LoVo (cell line): ENCODE measurements around the gene MSS51.
"Not testable (repeated sequence)": the region's sequence is repeated elsewhere in the genome, so short reads cannot be mapped to it uniquely, and the experiment has no call there.

Experiments used
- DNase-seq: peaks from one replicate; pipeline ENCODE4 v3.0.0-alpha.2; 2016; ENCODE audit warnings: low spot score

MSS51 gene

DNA sequence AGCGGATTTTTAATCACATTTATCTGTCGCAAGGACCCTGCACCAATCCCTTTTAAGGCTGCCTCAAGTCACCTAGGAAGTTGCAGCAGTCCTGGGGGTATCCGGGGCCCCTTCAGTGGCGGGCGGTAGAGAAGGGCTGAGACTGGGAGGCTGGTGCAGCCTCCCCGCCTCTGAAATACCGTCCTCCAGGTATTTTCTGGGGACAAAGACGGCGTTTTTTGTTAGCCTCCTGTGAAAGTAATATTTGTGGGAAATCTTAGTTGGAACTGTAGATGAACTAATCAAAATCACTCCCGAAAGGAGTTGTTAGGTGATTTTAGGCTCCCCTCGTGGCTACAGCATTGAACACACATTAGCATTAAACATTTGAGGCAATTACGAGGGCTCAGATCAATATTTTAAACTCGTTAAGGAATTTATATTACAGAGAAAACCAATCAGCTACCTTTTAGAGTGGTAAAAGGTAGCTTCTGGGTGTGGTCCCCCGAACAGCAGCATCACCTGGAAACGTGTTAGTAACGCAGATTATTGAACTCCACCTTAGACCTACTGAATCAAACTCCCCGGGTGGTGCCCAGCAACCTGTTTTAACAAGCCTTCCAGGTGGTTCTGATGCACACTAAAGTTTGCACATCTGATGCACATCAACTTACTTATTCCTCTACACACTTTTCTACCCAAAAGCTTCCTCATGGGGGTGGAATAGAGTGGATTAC, 19.0 kb downstream of the MSS51 start:
- peak; percentile 31 for DNase-seq

DNA sequence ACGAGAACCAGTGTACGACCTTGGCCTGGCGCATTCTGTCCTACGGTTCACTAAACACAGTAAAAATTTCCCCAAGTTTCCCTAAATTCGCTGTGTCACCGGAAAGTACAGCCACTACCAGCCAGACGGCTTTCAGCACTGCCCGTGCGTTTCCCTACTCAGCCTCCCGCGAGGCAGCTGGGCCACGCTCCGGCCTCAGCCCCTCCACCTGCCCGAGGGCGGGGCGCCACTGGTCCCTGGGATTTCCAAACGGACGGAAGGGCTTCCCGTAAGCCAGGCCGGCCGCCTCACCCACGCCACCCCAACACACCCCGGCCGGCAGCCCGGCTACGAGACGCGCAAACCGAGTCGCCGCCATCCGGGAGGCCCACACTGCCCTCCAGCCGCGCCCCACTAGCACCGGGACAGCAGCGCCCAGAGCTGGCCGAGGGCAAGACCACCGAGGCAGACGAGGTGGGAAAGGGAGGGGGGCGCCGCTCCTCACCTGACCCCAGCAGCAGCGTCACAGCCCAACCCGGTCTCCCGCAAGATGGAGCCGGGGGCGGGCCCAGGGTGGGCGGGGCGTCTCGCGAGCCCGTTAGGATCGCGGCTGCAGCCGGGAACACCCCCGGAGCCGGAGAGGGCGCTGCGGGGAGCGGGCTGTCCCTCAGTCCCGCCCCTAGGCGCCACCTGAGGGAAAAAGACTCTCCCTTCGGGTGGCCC, 19.7 kb downstream of the MSS51 start, which contains the start of gene ANXA7:
ANXA7 (minus strand) TSS at position 531 of the 702 bp plus-strand sequence. CDS start 13,202 bp downstream, outside the sequence.
- peak; percentile 94 for DNase-seq

DNA sequence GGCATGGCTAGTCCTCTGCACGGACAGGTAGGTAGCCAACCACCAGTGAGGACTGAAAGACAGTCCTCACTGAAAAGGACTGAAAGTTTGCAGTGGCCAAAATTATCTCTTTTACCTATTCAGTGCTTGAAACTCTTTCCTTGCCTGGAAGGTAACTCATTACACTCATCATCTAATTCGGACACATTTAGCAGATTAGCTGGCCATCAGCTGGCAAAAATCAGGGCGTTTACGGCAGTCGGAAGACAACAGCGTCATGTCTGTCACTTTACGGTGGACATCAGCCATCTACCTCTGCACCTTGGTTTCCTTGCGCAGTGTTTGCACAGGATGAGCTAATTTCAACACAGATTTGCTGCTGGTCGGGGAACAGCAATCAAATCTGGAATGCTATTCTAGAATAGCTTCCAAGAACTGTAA, 20.2 kb downstream of the MSS51 start:
- DNase-seq: peak; percentile 54

DNA sequence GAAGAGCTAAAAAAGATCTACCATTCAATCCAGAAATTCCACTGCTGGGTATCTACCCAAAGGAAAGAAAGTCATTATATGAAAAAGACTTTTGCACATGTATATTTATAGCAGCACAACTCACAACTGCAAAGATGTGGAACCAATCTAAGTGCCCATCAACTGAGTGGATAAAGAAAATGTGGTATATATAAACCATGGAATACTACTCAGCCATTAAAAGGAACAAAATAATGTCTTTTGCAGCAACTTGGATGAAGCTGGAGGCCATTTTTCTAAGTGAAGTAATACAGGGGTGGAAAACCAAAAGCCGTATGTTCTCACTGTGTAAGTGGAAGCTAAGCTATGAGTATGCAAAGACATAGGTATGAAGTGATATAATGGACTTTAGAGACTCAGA, 22.5 kb downstream of the MSS51 start:
- DNase-seq: no peak

DNA sequence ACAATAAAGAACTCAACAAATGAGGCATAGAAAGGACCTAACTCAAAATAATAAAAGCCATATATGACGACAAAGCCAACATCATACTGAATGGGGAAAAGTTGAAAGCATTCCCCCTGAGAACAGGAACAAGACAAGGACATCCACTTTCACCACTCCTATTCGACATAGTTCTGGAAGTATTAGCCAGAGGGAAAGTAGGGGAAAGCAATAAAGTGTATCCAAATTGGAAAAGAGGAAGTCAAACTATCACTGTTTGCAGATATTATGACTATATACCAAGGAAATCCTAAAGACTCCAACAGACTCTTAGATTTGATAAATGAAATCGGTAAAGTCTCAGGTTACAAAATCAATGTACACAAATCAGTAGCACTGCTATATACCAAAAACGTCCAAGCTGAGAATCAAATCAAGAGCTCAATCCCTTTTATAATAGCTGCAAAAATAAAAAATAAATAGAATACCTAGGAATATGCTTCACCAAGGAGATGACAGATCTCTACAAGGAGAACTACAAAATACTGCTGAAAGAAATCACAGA, 24.3 kb downstream of the MSS51 start:
- DNase-seq: no peak

DNA sequence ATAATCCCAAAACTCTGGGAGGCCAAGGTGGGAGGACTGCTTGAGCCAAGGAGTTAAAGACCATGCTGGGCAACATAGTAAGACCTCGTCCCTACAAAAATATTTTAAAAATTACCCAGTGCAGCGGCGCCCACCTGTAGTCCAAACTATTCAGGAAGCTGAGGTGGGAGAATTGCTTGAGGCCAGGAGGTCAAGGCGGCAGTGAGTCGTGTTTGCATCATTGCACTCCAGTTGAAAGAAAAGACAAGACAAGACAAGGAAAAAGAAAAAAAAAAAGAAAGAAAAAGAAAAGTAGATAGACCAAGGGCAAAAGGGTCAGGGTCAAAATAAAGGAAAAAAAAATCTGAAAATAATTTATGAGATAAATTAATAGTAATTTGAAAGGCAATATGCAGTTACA, 25.3 kb downstream of the MSS51 start:
- no peak for DNase-seq

DNA sequence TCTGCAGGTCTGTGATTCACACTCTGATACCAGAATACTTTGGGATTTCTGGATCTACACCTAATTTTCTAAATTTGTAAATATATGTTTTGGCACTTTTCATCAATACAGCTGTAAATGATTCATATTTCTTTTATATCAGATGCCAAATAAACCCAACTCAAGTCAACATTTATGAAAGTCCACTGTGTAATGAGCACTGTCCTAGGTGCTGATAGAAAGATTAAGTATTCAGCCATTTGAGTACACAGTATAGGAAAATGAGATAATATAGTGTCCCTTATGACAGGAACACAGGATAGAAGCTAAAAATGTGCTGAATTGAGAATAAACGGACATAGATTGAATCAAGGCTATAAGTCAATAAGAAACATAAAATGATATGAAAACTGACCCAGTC, 25.9 kb downstream of the MSS51 start:
- no peak for DNase-seq

DNA sequence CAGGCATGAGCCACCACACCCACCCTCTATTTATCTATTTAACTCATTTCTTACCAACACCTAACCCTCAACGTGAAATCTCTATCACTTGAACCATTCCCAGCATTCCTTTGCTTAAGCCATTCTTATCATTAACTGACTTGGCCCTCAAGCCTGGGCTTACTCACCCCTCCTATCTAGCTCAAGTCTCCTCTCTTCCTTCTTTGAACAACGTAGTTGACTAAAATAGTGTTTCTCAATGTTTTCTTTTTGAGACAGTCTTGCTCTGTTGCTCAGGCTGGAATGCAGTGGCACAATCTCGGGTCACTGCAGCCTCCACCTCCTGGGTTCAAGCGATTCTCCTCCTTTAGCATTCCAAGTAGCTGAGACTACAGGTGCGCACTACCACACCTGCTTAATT, 26.5 kb downstream of the MSS51 start:
- DNase-seq: no peak

DNA sequence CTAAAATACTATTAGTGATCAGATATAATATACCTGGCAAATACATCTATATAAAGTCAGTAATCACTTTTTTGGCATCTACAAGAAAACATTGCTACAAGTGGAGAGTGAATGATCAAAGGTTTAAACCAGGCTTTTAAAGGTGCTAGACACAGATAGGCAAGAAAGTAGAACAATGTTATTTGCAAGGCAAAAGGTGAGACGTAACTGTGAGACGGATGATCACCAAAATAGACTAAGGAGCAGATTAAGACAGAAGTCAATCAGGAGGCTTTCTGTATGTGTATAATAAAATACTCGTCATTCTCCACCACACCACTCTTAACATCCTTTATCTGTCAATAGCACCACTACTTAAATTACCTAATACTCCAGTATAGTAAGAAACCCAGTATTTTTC, 27.8 kb downstream of the MSS51 start:
- no peak for DNase-seq

DNA sequence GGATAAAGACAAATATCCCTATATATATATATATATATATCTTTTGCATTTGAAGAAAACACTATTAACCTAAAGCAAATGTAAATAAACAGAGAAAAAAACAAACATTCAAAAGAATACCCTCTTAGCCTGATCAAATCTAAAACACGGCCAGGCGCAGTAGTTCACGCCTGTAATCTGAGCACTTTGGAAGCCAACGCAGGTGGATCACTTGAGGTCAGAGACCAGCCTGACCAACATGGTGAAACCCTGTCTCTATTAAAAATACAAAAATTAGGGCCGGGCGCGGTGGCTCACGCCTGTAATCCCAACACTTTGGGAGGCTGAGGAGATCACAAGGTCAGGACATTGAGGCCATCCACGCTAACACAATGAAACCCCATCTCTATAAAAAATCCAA, 28.7 kb downstream of the MSS51 start:
- no peak for DNase-seq

DNA sequence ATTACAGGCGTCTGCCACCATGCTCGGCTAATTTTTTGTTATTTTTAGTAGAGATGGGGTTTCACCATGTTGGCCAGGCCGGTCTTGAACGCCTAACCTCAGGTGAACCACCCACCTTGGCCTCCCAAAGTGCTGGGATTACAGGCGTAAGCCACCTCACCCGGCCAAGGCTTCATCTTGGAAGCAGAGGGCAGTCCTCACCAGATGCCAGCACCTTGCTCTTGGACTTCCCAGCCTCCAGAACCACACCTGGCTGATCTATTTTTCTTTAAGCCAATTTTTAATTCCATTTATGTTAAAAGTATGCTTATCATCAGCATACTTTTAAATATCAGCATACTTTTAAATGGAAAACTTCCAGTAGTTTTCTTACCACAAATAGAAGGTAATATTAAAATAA, 31.7 kb downstream of the MSS51 start:
- no peak for DNase-seq

DNA sequence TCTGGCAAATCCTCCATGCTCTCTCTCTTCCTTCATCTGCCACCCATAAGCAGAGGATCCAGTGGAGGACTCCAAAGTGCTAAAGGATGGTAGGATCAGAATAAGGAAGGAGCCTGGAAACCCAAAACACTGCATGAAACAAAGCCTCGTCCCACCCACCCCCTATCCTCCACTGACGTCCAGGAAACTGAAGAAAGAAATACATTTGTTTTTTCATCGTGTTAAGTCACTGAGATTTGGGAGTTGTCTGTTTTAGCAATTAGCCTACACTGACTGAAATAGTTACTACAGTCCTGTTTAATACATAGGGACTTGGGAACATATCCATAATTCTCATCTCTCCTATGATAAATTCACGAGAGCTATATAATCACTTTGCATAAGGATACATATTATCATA, 34.3 kb downstream of the MSS51 start:
- no peak for DNase-seq

DNA sequence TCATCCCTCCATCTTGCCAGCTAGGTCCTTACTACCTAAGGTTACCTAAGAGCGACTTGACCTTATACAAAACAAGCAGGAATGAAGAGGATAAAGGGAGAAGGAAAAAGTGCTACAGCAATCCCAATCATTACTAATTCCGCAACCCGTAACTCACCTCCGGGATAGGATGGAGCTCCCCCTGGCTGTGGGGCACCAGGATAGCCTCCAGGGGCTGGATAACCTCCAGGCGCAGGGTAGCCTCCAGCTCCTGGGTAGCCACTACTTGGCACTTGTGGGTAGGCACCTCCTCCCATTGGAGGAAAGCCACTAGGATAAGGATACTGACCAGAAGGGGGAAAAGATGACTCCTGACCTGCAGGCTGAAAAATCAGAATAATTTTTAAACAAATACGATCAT, 35.3 kb downstream of the MSS51 start:
- no peak for DNase-seq

DNA sequence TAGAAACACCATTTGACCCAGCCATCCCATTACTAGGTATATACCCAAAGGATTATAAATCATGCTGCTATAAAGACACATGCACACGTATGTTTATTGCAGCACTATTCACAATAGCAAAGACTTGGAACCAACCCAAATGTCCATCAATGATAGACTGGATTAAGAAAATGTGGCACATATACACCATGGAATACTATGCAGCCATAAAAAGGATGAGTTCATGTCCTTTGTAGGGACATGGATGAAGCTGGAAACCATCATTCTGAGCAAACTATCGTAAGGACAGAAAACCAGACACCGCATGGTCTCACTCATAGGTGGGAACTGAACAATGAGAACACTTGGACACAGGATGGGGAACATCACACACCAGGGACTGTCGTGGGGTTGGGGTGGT, 39.0 kb downstream of the MSS51 start:
- not testable (repeated sequence) for DNase-seq

DNA sequence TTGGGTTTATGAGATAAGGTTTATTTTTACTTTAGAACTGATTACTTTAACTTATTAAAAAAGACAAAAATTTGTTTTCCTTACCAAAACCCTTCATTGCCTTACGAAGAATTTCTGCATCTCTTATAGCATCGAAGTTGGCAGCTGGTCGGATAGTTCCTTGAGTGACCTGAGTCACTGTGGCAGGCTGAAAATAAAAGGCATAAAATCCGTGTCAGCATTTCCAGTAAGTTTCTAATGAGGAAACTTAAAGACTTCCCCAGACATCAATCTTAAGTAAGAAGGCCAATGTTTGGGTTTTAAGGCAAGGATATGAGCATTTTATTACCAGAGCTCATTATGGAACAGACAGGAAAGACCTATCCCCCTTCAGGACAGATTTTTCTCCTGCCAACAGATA, 45.1 kb downstream of the MSS51 start:
- no peak for DNase-seq

DNA sequence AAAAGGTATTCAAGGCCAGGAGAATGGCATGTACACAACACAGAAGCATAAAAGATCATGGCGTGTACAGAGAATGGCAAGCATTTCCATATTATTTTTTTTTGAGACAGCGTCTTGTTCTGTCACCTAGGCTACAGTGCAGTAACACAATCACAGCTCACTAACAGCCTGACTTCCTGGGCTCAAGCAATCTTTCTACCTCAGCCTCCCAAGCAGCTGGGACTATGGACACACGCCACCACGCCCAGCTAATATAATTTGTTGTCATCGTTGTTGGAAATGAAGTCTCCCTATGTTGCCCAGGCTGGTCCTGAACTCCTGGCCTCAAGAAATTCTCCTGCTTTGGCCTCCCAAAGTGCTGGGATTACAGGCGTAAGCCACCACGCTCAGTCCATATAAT, 46.8 kb downstream of the MSS51 start:
- no peak for DNase-seq

DNA sequence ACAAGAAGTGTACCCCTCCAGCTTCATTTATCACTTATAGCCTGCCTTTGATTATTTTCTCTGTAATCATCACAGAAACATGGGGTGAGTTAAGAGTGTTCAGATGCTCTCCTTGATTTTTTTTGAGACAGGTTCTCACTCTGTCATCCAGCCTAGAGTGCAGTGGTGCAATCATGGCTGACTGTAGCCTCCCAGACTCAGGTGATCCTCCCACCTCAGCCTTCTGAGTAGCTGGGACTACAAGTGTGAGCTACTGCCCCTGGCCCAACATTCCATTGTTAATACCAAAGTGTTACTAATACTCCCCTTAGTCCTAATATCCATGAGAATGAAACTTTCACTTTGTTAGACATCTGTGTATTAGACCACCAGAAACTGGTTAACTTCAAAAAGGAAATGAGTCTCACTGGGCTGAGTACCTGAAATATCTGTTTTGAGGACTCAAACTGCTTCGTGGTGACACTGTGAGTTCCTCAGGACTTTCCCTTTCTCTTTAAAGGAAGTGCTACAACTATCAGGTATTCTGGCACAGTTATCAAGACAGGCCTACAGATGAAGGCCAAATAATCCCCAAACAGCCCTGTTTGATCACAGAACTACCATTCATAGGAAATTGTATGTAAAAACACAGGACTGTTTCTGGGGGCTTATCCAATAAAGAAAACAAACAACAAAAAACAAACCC, 54.2 kb downstream of the MSS51 start:
- no peak for DNase-seq

DNA sequence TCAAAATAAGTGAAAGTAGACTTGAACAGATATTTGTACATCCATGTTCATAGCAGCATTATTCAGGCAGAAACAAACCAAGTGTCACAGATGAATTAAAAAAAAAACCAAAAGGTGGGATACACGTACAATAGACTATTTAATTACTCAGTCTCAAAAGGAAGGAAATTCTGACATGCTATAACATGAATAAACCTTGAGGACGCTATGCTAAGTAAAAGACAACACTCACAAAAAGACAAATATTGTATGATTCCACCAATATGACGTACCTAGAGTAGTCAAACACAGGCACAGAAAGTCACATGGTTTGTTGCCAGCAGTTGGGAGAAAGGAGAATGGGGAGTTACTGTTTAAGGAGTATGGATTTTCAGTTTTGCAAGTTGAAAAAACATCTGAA, 56.7 kb downstream of the MSS51 start:
- DNase-seq: no peak
